ENCODE data around the gene SRRD. TPM values are rescaled to one million over a fixed set of nuclear protein-coding genes. Genes with fewer than 3 reads are reported as not detected.

Gene SRRD
- total RNA-seq, 1 donor = 13.3 TPM

DNA sequence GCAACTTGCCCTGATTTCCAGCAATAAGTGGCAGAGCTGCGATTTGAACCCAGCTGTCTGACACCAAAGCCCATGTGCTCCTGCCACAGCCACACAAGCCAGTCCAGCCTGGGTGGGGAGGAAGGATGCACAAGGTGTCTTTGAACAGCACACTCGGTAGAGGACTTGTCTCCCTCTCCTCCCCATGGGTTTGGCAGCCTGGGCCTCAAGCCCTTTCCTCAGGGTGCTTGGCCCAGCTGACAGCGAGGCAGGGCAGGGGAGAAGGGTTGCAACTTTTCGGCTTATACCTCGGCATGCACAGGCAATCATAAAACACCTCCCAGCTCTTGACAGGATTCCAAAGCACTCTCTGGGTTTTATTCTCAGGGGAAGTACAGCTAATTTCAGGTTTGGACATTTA lies 35.3 kb upstream of the SRRD start:
- Histone ChIP-seq H3K27me3 (ENCODE audit: insufficient read depth, low read length) (no peaks in the 10 kb centered on the region), H3K4me1 (ENCODE audit: insufficient read depth, low read length) (no peaks in the 10 kb centered on the region), H3K9me3 (ENCODE audit: low read depth, low read length) (no peaks in the 10 kb centered on the region), H3K4me3 (ENCODE audit: low read length) (no peak overlapping the region)

DNA sequence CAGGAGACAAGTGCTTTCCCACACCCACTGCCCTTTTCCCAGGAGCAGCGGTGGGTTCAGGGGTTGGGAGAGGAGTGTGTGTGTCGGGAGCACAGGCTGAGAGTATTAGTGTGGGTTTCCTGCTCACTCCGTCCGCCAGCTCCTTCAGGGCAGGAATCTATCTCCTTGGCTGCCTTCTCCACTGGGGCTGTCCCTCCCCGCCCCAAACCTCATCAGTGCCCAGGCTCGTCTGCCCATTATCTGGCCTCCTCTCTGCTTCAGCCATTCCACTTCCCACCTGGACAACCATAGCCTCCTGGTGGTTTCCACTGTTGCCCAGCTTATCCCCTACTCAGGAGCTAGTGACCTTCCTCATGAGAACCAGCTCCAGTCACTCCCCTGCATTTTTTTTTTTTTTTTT lies 34.7 kb upstream of the SRRD start:
- Histone ChIP-seq H3K27me3 (ENCODE audit: insufficient read depth, low read length) (no peaks in the 10 kb centered on the region), H3K4me3 (ENCODE audit: low read length) (no peak overlapping the region), H3K4me1 (ENCODE audit: insufficient read depth, low read length) (no peaks in the 10 kb centered on the region)

DNA sequence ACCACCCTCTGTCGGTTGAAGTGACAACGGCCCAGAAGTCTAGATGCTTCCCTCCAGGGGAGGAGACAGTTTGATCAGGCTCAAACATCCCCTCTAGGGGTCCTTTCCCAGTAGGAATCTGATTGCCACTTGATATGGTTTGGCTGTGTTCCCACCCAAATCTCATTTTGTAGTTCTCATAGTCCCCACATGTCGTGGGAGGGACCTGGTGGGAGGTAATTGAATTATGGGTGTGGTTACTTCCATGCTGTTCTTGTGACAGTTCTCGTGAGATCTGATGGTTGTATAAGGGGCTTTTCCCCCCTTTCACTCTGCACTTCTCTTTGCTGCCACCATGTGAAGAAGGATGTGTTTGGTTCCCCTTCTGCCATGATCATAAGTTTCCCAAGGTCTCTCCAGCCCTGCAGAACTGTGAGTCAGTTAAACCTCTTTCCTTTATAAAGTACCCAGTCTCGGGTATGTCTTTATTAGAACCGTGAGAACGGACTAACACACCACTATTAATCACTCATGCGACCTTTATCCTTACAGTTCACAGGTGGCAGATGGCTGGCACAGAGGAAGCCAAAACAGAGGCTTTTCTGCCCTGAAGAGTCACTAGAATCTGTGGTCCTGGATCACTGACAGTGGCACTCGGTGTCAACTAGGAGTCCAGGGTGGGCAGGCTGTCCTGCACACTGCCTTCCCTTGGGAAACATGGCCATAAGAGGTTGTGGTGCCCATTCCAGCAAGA lies 33.1 kb upstream of the SRRD start:
- Histone ChIP-seq H3K4me3 (ENCODE audit: low read length) (no peak overlapping the region), H3K4me1 (ENCODE audit: insufficient read depth, low read length) (no peaks in the 10 kb centered on the region), H3K9me3 (ENCODE audit: low read depth, low read length) (no peaks in the 10 kb centered on the region), H3K27me3 (ENCODE audit: insufficient read depth, low read length) (no peaks in the 10 kb centered on the region)

More for the DNA sequence above, 34.7 kb upstream of the SRRD start:
- H3K9me3 ChIP-seq (ENCODE audit: low read depth, low read length) = no peaks in the 10 kb centered on the region

DNA sequence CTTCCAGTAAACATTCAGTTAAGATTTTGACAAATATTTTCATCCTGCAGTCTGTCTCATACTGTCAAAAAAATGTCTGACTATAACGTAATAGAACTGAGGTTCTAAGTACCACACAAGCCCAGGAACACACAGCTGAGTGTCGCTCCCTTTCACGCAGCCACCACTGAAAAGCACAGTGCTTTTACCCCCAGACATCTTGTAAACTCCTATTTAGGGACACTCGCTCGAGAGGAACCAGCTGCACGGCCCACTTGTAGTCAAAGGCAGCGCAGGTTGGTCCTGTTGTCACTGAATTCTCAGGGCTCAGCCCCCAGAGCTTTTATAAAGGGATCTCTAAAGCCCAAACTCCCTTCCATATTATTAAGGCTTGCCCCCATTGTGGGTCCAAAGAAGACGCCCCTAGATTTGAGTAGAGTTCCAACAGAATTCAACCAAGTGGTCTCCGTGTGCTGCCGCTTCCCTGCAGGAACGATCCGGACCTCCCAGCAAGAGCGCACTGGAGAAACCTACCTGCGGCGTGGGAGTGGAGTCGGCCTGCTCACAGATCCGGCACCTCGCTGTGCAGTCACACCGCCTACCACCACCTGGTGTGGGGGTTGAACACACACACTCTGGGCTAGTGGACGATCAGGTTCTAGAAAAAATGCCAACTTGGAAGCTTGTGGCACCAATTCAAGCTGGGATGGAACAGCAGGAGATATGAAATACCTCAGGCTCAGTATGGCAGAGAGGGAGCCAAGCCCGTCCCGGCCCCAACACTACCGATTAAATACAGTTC lies 31.3 kb upstream of the SRRD start:
- no peak overlapping the region for H3K4me3 ChIP-seq (ENCODE audit: low read length)
- no peaks in the 10 kb centered on the region for H3K27me3 ChIP-seq (ENCODE audit: insufficient read depth, low read length)
- no peaks in the 10 kb centered on the region for H3K4me1 ChIP-seq (ENCODE audit: insufficient read depth, low read length)
- H3K9me3 ChIP-seq (ENCODE audit: low read depth, low read length) = no peaks in the 10 kb centered on the region

DNA sequence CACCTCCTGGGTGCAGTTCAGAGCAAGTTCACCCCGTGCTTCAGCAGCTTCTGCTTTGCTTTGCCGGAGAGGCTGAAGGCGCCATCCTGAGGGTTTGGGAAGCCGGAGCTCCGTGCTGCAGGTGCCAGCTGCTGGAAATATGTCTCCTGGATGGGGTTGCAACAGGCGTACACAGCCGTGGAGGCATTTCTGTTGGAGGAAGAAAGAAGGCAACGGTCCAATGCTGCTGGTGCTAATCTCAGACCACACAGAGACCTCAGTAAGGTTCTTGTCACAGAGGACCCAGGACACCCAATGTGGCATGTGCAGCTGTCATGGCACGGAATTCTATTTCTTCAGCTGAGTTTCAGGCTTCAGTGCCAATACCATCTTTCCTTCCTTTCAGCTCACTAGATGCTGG lies 30.5 kb upstream of the SRRD start:
- no peak overlapping the region for H3K4me3 ChIP-seq (ENCODE audit: low read length)
- H3K9me3 ChIP-seq (ENCODE audit: low read depth, low read length) = no peaks in the 10 kb centered on the region
- no peaks in the 10 kb centered on the region for H3K4me1 ChIP-seq (ENCODE audit: insufficient read depth, low read length)
- no peaks in the 10 kb centered on the region for H3K27me3 ChIP-seq (ENCODE audit: insufficient read depth, low read length)

DNA sequence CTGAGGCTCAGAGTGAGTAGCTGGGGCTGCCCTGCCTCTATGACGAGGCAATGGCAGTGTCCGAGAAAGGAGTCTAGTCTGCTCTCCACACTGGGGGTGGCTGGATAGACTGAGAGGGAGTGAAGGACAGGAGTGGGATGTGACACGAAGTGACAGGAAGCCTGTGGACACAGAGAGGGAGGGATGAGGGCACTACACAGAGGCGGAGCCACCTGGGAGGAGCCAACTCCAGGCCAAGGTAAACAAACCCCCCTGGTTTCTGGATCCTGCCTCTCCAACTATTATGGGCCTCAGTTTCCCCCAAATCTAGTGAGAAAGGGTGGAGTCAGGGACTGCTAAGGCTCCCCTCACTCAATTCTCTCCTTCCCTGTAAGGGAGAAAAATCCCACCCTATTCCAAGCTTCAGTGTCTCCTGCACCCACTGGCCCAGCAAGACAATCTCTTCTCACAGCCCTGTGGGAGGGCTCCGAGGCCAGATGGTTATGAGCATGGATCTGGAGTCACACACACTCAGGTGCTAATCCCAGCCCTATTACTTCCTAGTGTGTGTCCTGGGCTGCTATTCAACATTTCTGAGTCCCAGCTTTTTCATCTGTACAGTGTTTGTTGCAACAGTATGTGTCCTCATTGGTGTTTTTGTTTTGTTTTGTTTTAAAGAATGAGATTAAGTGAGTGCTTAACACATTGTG lies 29.7 kb upstream of the SRRD start:
- no peaks in the 10 kb centered on the region for H3K27me3 ChIP-seq (ENCODE audit: insufficient read depth, low read length)
- no peaks in the 10 kb centered on the region for H3K9me3 ChIP-seq (ENCODE audit: low read depth, low read length)
- H3K4me1 ChIP-seq (ENCODE audit: insufficient read depth, low read length) = no peaks in the 10 kb centered on the region
- no peak overlapping the region for H3K4me3 ChIP-seq (ENCODE audit: low read length)

DNA sequence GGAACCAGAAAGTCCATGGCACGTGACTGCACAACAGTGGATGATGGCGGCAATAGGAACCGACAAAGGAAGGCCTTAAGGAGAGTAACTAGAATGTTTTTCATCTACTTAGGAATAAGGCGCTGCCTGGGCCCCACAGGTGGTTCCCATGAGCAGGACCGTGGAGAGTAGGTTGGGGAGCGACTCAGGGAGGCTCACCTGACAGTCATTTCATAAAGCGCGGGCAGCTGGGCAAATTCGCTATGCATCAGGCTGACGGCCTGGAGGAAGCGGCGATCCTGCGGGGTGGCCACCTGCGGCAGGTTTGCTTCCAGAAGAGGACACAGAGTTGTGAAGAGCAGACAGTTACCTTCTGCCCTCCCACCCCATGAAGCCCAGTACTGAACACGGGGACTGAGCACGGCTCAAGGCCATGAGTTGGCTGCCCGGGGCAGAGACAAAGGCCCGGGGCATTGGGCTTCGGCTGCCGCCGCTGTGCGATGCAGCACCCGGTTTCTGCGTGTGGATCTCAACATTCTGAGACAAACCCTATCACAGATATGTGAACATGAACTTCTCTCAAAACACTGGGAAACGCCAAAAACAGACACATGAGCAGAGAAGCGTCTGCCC lies 25.9 kb upstream of the SRRD start:
- Histone ChIP-seq H3K27me3 (ENCODE audit: insufficient read depth, low read length) (no peaks in the 10 kb centered on the region), H3K4me1 (ENCODE audit: insufficient read depth, low read length) (no peaks in the 10 kb centered on the region), H3K4me3 (ENCODE audit: low read length) (no peak overlapping the region), H3K9me3 (ENCODE audit: low read depth, low read length) (no peaks in the 10 kb centered on the region)

DNA sequence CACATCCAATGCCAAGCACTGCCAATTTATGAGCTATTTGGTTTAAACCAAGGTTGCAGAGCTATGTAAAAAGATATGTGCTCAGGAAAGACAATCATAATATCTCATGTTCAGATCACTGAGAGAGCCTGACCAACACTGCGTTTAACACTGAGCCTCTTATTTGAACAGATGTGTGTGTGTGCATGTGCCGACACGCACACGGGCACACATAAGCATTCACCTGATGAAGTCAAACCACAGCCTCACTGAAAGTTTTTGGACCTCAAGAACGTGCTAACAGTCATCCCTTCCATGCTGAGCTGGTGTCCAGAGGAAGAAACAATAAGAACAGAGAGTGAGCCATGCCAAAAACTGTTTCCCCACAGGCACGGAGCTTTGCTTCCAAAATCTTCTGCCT lies 23.5 kb upstream of the SRRD start:
- Histone ChIP-seq H3K4me3 (ENCODE audit: low read length) (no peak overlapping the region), H3K27me3 (ENCODE audit: insufficient read depth, low read length) (no peaks in the 10 kb centered on the region), H3K9me3 (ENCODE audit: low read depth, low read length) (no peaks in the 10 kb centered on the region), H3K4me1 (ENCODE audit: insufficient read depth, low read length) (no peaks in the 10 kb centered on the region)

DNA sequence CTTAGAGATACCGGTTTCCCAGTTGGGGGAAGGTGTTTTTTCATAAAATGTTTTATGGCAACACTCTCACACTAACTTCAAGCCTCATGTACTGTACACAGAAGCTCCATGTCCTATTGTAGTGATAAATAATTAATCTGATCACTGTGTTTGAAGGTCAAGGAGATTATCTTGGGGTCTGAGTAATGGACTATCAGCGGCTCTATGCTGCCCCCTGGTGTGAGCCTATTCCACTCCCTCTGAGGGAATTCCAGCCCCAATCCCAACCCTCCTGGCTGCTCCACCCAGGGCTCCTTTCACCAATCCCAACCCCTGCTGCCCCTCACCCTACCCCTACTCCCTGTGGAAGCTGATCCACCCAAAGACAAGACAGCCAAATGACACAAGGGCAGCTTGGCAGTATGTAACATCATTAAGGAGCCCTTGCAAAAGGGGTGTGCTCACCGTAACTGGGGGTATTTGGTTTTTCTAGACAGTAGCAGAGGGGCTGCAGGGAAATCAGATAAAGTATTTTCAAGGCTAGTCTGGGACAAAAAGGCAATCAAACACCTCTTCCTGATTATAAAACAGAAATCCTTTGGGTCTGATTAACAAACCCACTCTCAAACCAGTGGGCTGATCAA lies 22.4 kb upstream of the SRRD start:
- no peaks in the 10 kb centered on the region for H3K9me3 ChIP-seq (ENCODE audit: low read depth, low read length)
- no peak overlapping the region for H3K4me3 ChIP-seq (ENCODE audit: low read length)
- no peaks in the 10 kb centered on the region for H3K27me3 ChIP-seq (ENCODE audit: insufficient read depth, low read length)
- H3K4me1 ChIP-seq (ENCODE audit: insufficient read depth, low read length) = no peaks in the 10 kb centered on the region

DNA sequence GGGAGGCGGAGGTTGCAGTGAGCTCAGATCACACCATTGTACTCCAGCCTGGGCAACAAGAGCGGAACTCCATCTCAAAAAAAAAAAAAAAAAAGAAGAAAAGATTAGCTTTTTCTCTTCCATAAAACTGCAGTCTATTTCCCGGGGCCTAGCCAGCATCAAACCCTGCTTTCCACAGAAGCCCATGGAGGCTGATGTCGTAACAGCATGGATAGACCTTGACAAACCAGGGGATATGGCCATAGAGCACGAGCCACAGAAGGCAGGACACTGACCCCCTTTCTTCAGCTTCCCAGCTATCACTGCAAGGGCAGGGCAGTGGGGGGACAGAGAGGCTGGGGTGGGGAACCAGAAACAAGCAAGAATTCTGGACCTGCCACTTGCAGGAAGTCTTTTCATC lies 21.6 kb upstream of the SRRD start:
- H3K9me3 ChIP-seq (ENCODE audit: low read depth, low read length) = no peaks in the 10 kb centered on the region
- no peaks in the 10 kb centered on the region for H3K4me1 ChIP-seq (ENCODE audit: insufficient read depth, low read length)
- H3K4me3 ChIP-seq (ENCODE audit: low read length) = no peak overlapping the region
- H3K27me3 ChIP-seq (ENCODE audit: insufficient read depth, low read length) = no peaks in the 10 kb centered on the region

DNA sequence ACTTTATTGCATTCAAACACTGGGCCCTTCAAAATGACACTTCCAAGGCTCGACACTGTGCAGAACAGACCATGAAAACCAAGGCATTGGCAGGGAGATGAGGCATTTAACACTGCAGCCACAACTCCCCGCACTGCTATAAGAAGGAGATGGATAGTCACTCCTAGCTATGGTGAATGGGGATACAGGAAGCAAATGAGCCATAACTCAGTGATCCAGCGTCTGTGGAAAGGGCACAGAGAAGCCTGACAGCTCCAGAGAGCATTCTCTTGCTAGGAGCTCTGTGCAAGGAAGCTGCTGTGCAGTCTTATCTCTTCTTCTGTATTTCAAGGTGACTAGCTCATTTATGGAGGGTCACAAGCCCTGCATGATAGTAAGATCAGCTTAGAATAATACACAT lies 21.0 kb upstream of the SRRD start:
- Histone ChIP-seq H3K9me3 (ENCODE audit: low read depth, low read length) (no peaks in the 10 kb centered on the region), H3K4me1 (ENCODE audit: insufficient read depth, low read length) (no peaks in the 10 kb centered on the region)

DNA sequence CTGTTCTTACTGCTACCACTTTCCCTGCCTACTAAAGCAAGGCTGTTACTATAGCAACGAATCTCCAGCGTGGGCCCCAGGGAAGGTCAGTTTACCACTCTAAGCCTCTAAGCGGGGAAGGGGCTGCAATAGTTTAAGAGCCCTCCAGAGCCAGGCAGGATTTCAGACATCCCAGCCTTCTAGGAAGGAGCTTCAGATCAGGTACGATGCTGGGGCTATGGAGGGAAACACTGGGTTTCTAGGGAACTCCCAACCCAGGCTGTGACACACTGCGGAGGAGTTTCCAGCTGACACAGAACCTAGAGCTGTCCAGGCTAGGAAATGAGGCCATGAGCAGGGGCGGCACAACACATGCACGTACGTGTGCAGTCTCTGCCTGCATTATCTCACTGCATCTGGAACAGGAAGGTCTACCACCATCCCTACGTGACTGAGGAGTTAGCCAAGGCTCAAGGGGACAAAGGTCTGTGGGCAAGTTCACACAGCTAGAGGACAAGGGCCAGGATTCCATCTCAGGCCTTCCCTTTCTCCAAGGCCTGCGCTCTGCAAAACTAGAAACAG lies 20.5 kb upstream of the SRRD start:
- H3K9me3 ChIP-seq (ENCODE audit: low read depth, low read length) = no peaks in the 10 kb centered on the region
- no peaks in the 10 kb centered on the region for H3K27me3 ChIP-seq (ENCODE audit: insufficient read depth, low read length)
- no peak overlapping the region for H3K4me3 ChIP-seq (ENCODE audit: low read length)
- no peaks in the 10 kb centered on the region for H3K4me1 ChIP-seq (ENCODE audit: insufficient read depth, low read length)

More for the DNA sequence above, 21.0 kb upstream of the SRRD start:
- Histone ChIP-seq H3K27me3 (ENCODE audit: insufficient read depth, low read length) (no peaks in the 10 kb centered on the region), H3K4me3 (ENCODE audit: low read length) (no peak overlapping the region)

DNA sequence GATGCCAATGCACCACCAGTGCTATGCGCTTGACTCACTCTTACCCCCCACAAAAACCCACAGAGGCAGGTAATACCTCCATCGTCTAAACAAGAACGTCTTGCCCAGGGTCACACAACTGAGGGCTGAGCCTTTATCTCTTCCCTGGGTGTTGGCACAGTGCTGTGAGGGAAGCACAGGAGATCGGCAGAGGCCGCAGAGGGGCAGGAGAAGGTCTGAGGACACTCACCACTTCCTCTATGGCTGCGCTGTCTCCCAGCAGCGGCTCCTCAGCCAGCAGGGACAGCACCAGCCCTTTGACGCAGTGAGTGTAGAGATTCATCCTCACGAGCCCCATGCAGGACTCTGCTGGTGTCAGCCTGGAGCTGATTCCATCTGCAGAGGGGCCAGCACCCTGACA lies 20.0 kb upstream of the SRRD start:
- Histone ChIP-seq H3K9me3 (ENCODE audit: low read depth, low read length) (no peaks in the 10 kb centered on the region), H3K4me3 (ENCODE audit: low read length) (no peak overlapping the region), H3K4me1 (ENCODE audit: insufficient read depth, low read length) (no peaks in the 10 kb centered on the region), H3K27me3 (ENCODE audit: insufficient read depth, low read length) (no peaks in the 10 kb centered on the region)

DNA sequence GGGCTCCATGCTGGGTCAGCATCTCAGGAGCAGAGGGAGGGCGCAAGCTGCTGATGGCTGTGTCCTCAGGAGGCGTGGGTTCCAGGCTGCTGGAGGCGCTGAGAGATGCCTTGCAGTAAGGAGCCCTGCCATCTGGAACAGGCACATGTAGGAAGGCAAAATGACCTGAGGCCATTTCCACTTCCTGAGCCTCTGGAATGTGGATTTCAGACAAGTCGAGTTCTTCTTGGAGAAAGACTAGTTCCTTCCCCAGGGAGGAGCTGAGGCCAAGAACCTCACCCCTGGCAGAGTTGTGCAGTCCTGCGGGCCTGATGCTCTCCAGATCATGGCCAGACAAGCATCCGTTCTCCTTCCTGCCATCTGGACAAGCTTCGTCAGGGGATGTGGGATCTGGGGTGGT lies 19.4 kb upstream of the SRRD start:
- Histone ChIP-seq H3K4me3 (ENCODE audit: low read length) (no peak overlapping the region), H3K4me1 (ENCODE audit: insufficient read depth, low read length) (no peaks in the 10 kb centered on the region), H3K27me3 (ENCODE audit: insufficient read depth, low read length) (no peaks in the 10 kb centered on the region), H3K9me3 (ENCODE audit: low read depth, low read length) (no peaks in the 10 kb centered on the region)
